ENCODE results near the gene CISD3.

Gene CISD3

GRCh38 chr17:38729886-38730525 lies at the start of gene CISD3:
Gene CISD3, plus strand, starts transcription at chr17:38730341. Its CDS starts 18 bp downstream, at chr17:38730359.
- TF ChIP-seq GATA1 (IDR thresholded peaks at IDR 0.05; ENCODE audit: low read depth, low read length) (no peak), POLR2A (IDR thresholded peaks at IDR 0.05; ENCODE audit: low read length) (peak; percentile 45)
- peak; percentile 92 to 96 for DNase-seq

GRCh38 chr17:38681096-38681495 lies 49.0 kb upstream of the CISD3 start:
- TF ChIP-seq POLR2A (IDR thresholded peaks at IDR 0.05; ENCODE audit: low read length) = no peak
- TF ChIP-seq GATA1 (IDR thresholded peaks at IDR 0.05; ENCODE audit: low read depth, low read length) = no peak
- DNase-seq = no peak

GRCh38 chr17:38685491-38685890 lies 44.6 kb upstream of the CISD3 start:
- DNase-seq = no peak
- TF ChIP-seq POLR2A (IDR thresholded peaks at IDR 0.05; ENCODE audit: low read length) (no peak), GATA1 (IDR thresholded peaks at IDR 0.05; ENCODE audit: low read depth, low read length) (no peak)

GRCh38 chr17:38687286-38687685 lies 42.9 kb upstream of the CISD3 start:
- no peak for DNase-seq
- TF ChIP-seq GATA1 (IDR thresholded peaks at IDR 0.05; ENCODE audit: low read depth, low read length) (no peak), POLR2A (IDR thresholded peaks at IDR 0.05; ENCODE audit: low read length) (no peak)

GRCh38 chr17:38690386-38690785 lies 39.8 kb upstream of the CISD3 start:
- TF ChIP-seq POLR2A (IDR thresholded peaks at IDR 0.05; ENCODE audit: low read length) (no peak), GATA1 (IDR thresholded peaks at IDR 0.05; ENCODE audit: low read depth, low read length) (no peak)
- no peak for DNase-seq

GRCh38 chr17:38691154-38691553 lies 39.0 kb upstream of the CISD3 start:
- no peak for TF ChIP-seq POLR2A (IDR thresholded peaks at IDR 0.05; ENCODE audit: low read length)
- TF ChIP-seq GATA1 (IDR thresholded peaks at IDR 0.05; ENCODE audit: low read depth, low read length) = no peak
- DNase-seq = no peak

- no peak for DNase-seq
- no peak for TF ChIP-seq POLR2A (IDR thresholded peaks at IDR 0.05; ENCODE audit: low read length)
- no peak for TF ChIP-seq GATA1 (IDR thresholded peaks at IDR 0.05; ENCODE audit: low read depth, low read length)
Observed at GRCh38 chr17:38693700-38694329, 36.3 kb upstream of the CISD3 start.

GRCh38 chr17:38697061-38697820 lies 32.9 kb upstream of the CISD3 start:
- TF ChIP-seq GATA1 (IDR thresholded peaks at IDR 0.05; ENCODE audit: low read depth, low read length) = no peak
- no peak for TF ChIP-seq POLR2A (IDR thresholded peaks at IDR 0.05; ENCODE audit: low read length)
- DNase-seq = no peak

GRCh38 chr17:38698760-38699159 lies 31.4 kb upstream of the CISD3 start:
- no peak for DNase-seq
- TF ChIP-seq GATA1 (IDR thresholded peaks at IDR 0.05; ENCODE audit: low read depth, low read length) = no peak
- TF ChIP-seq POLR2A (IDR thresholded peaks at IDR 0.05; ENCODE audit: low read length) = no peak

GRCh38 chr17:38701504-38702165 lies 28.5 kb upstream of the CISD3 start:
- TF ChIP-seq POLR2A (IDR thresholded peaks at IDR 0.05; ENCODE audit: low read length) (no peak), GATA1 (IDR thresholded peaks at IDR 0.05; ENCODE audit: low read depth, low read length) (no peak)
- peak; percentile 80 to 84 for DNase-seq

- DNase-seq = peak; percentile 90 to 93
- TF ChIP-seq GATA1 (IDR thresholded peaks at IDR 0.05; ENCODE audit: low read depth, low read length) (no peak), POLR2A (IDR thresholded peaks at IDR 0.05; ENCODE audit: low read length) (peak; percentile 82)
Observed at GRCh38 chr17:38702166-38702915, 27.8 kb upstream of the CISD3 start.

GRCh38 chr17:38702916-38703741 lies 27.0 kb upstream of the CISD3 start:
- peak; percentile 70 to 75 for DNase-seq
- TF ChIP-seq POLR2A (IDR thresholded peaks at IDR 0.05; ENCODE audit: low read length) (no peak), GATA1 (IDR thresholded peaks at IDR 0.05; ENCODE audit: low read depth, low read length) (no peak)
